ENCODE data around the gene MRPL24. TPM values are rescaled to one million over a fixed set of nuclear protein-coding genes. Genes with fewer than 3 reads are reported as not detected.

Gene MRPL24
- total and polyA plus RNA-seq, 9 of the 15 experiments (the other 6 are each of a cell fraction or from before 2014, with no cell fraction given): 74.3 to 267 (median 113) TPM

GRCh38 chr1:156733989-156734584 is 6.8 kb downstream of the MRPL24 start:
- POLR2A ChIA-PET: no interaction called here

More at GRCh38 chr1:156733989-156734584, 6.8 kb downstream of the MRPL24 start:
- peak overlapping the region in 1 of 2 experiments; percentile 3; a peak in 1 of 4 replicates for H3K9ac ChIP-seq (ENCODE audit: insufficient read depth in 1 of 2, low read depth in 2 of 2, low read length in 2 of 2)
- no peak for FAIRE-seq
- H3K36me3 ChIP-seq (ENCODE audit: control insufficient read depth, insufficient read depth, low read length): peaks cover 76% of the 10 kb centered on the region
- H3K4me1 ChIP-seq (replicated peaks in 1 of 2; ENCODE audit: control insufficient read depth in 2 of 2, insufficient read depth in 2 of 2, low read length in 2 of 2): peaks cover under 1 to 8% of the 10 kb centered on the region in 2 experiments; a peak in 3 of 5 replicates
- ATAC-seq: no peak
- no peaks in the 10 kb centered on the region for H3K9me1 ChIP-seq (ENCODE audit: control insufficient read depth, insufficient read depth, low read length)
- TF ChIP-seq RBFOX2 (IDR thresholded peaks at IDR 0.05; ENCODE audit: low read depth, low read length): peak; percentile 44; the same call in 1 of the 2 replicates
- TF ChIP-seq CBFB (CRISPR knock-in tag; IDR thresholded peaks at IDR 0.05): no peak
- TF ChIP-seq POLR2G (IDR thresholded peaks at IDR 0.05; ENCODE audit: low read depth, low read length): peak; percentile 60; the same call in 1 of the 2 replicates
- TF ChIP-seq HMGN3 (IDR thresholded peaks at IDR 0.05; ENCODE audit: borderline replicate concordance, extremely low read depth, insufficient read length, low read depth, low read length): peak; percentile 23
- TF ChIP-seq ETV5 (CRISPR knock-in tag; IDR thresholded peaks at IDR 0.05; ENCODE audit: low read depth): no peak
- H3K9me3 ChIP-seq (replicated peaks; ENCODE audit: control insufficient read depth, insufficient read depth, low read depth, low read length): no peaks in the 10 kb centered on the region
- 0 out of 2 replicates have a peak, but pooled peaks cover under 1% of the 10 kb centered on the region for H4K20me1 ChIP-seq (replicated peaks; ENCODE audit: control insufficient read depth, insufficient read depth, low read length)
- no peak overlapping the region for H2AFZ ChIP-seq (ENCODE audit: low read depth, low read length)
- no peak overlapping the region for H3K27ac ChIP-seq (ENCODE audit: extremely low read depth, low read depth, low read length)
- CTCF ChIA-PET (ENCODE audit: low intra/inter-chr PET ratio): no interaction called here
- 93% methylated on average over 20 of the region's 20 CpGs for WGBS (ENCODE audit: insufficient coverage, low coverage, missing lambda C conversion rate)
- no peak overlapping the region for H3K4me3 ChIP-seq
- no peaks in the 10 kb centered on the region for H3K27me3 ChIP-seq (ENCODE audit: control insufficient read depth in 2 of 2, insufficient read depth in 2 of 2, low read length in 2 of 2)
- intact Hi-C loops (cut with micrococcal nuclease): no loop called here
- in situ Hi-C loops (cut with MboI): loop anchor here (25.0 kb wide), 1 partner anchor 1422 kb away; the partner anchor contains the start of genes FDPS, PKLR and RUSC1
- no peak overlapping the region for H3K4me2 ChIP-seq (ENCODE audit: insufficient read depth, low read length)
- no TSS peak for BruUV-seq (replicated peaks)
- peaks cover 24% of the 10 kb centered on the region for H3K79me2 ChIP-seq (ENCODE audit: control insufficient read depth, insufficient read depth, low read length)
- DNase-seq (ENCODE audit: extremely low read depth in 1 of 4, low spot score in 3 of 4): no peak
